ENCODE data around the gene SH3RF1. TPM values are rescaled to one million over a fixed set of nuclear protein-coding genes. Genes with fewer than 3 reads are reported as not detected.

SH3RF1 gene
- total RNA-seq, 1 experiment from 2014 or later = 15.3 TPM

GRCh38 chr4:169246279-169246678 lies 24.5 kb downstream of the SH3RF1 start:
- no peak overlapping the region for H3K4me2 ChIP-seq (ENCODE audit: insufficient read depth, insufficient read length, low read length)
- no peak for TF ChIP-seq CTCF (conservative IDR thresholded peaks at IDR 0.05)

More at GRCh38 chr4:169246279-169246678, 24.5 kb downstream of the SH3RF1 start:
- H4K8ac ChIP-seq (replicated peaks; ENCODE audit: insufficient read length, low read depth, low read length) = no peak overlapping the region
- H2AFZ ChIP-seq (ENCODE audit: low read length) = no peak overlapping the region
- peaks cover 15% of the 10 kb centered on the region; the same call in 1 of the 2 replicates for H3K79me2 ChIP-seq (ENCODE audit: insufficient read depth, low read length)
- Mint-ChIP-seq H3K36me3 (ENCODE audit: insufficient read depth in 1 of 3, low read depth in 3 of 3) (peaks cover 3 to 11% (median 10%) of the 10 kb centered on the region in 3 experiments; a peak in 6 of 7 replicates), H3K9me3 (peaks cover 0 to 4% of the 10 kb centered on the region in 2 experiments; a peak in 1 of 5 replicates), H3K4me1 (peaks cover 31 to 39% of the 10 kb centered on the region in 2 experiments), H3K27ac (no peak overlapping the region), H3K4me3 (no peak overlapping the region), H3K27me3 (ENCODE audit: low read depth) (no peaks in the 10 kb centered on the region)
- no peak overlapping the region for H3K23ac ChIP-seq (ENCODE audit: insufficient read length, low read depth, low read length)
- no peak overlapping the region for H3K4ac ChIP-seq (ENCODE audit: low read depth, low read length)
- no peak overlapping the region for H2BK120ac ChIP-seq (ENCODE audit: low read depth, low read length, poor library complexity, severe bottlenecking)
- H2BK20ac ChIP-seq (ENCODE audit: low read depth, low read length, poor library complexity, severe bottlenecking) = no peak overlapping the region
- H4K5ac ChIP-seq (ENCODE audit: insufficient read length, low read depth, low read length) = no peak overlapping the region
- H2BK15ac ChIP-seq (ENCODE audit: low read depth, low read length) = no peak overlapping the region
- H3T11ph ChIP-seq (ENCODE audit: low read length) = no peak overlapping the region
- H3K18ac ChIP-seq (ENCODE audit: insufficient read length, low read depth, low read length) = no peak overlapping the region
- H3K9me3 ChIP-seq (ENCODE audit: control insufficient read depth, low read depth, low read length) = no peaks in the 10 kb centered on the region
- no peak overlapping the region for H3K9ac ChIP-seq (ENCODE audit: extremely low read depth, insufficient read length, low read length)
- no peak overlapping the region for H3K14ac ChIP-seq (ENCODE audit: insufficient read depth, low read length)
- H2BK5ac ChIP-seq (ENCODE audit: insufficient read length, low read length) = no peak overlapping the region
- no peak overlapping the region for H3K27ac ChIP-seq (ENCODE audit: insufficient read length, low read depth, low read length)
- DNase-seq = no peak
- no peak overlapping the region for H3K56ac ChIP-seq (ENCODE audit: insufficient read length, low read depth, low read length)
- peaks cover 7% of the 10 kb centered on the region; the same call in 1 of the 2 replicates for H3K4me1 ChIP-seq (ENCODE audit: insufficient read depth, low read length)
- no peak overlapping the region for H4K91ac ChIP-seq (ENCODE audit: insufficient read length, low read depth, low read length)
- no peak overlapping the region for H2BK12ac ChIP-seq (ENCODE audit: insufficient read length, low read depth, low read length)
- WGBS (ENCODE audit: extremely low coverage, insufficient read length, low lambda C conversion rate) = no CpG with 5 or more reads among the region's 3 CpGs
- no peak overlapping the region for H2AK5ac ChIP-seq (ENCODE audit: insufficient read length, low read length)
- H3K27me3 ChIP-seq (ENCODE audit: insufficient read depth, low read length) = no peaks in the 10 kb centered on the region
- peaks cover 3% of the 10 kb centered on the region for H3K79me1 ChIP-seq (ENCODE audit: insufficient read depth, low read depth, low read length, poor library complexity, severe bottlenecking)
- no peaks in the 10 kb centered on the region for H4K20me1 ChIP-seq (ENCODE audit: control insufficient read depth, insufficient read depth, insufficient read length)
- no peaks in the 10 kb centered on the region for H3K23me2 ChIP-seq (ENCODE audit: insufficient read length, low read depth, low read length, poor library complexity, severe bottlenecking)

Measured in H9 (cell line).